Measurements from ENCODE around the gene CENPF. TPM values are rescaled to one million over a fixed set of nuclear protein-coding genes. Genes with fewer than 3 reads are reported as not detected.
"Not testable (repeated sequence)": the region's sequence is repeated elsewhere in the genome, so short reads cannot be mapped to it uniquely, and the experiment has no call there.

Gene CENPF
- total and polyA plus RNA-seq, 2 donors, result 0.95 to 46.2 TPM

DNA sequence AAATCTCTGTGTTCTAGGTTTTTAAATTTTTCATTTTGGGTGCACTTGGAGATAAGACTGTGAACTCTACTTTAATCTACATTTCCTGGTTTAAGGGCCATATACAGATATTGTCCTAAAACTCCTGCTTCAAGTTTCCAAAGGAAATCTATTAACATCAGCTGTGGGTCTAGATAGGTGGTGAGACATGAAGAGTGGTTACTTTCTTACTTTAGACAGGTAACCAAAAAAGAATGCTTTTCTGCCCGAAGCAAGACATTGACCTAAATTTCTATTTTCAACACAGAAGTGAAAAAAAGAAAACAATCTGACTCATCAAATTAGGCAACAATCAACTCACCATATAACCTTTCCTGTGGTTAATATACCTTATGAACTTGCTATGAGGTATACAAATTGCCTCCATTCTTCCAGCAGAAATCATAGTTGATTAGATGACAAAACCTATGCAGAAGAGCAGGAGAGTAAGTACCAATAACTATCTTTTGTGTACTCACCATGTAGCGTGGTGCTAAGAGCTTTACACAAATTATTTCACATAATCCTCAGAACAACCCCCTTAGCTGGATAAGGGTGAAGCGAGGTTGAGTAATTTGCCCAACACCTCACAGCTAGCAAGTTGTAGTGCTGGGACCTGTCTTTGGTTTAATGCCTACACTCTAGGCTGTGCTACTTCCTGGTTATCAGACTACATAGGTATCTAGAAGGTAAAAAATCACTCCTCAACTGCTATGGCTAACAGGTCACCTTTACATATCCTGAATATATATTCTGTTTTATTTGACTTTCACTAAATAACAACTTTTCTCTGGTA, 28.2 kb upstream of the CENPF start:
- no peaks in the 10 kb centered on the region for H3K36me3 ChIP-seq (ENCODE audit: insufficient read depth)
- H3K4me3 ChIP-seq (ENCODE audit: low read depth, low read length), result no peak overlapping the region
- no peaks in the 10 kb centered on the region for H3K4me1 ChIP-seq (ENCODE audit: insufficient read depth)
- H3K27ac ChIP-seq (ENCODE audit: low read depth), result peak overlapping the region; percentile 50
- WGBS, result 90% methylated on average over 3 of the region's 3 CpGs
- no peak for DNase-seq (ENCODE audit: extremely low spot score)

DNA sequence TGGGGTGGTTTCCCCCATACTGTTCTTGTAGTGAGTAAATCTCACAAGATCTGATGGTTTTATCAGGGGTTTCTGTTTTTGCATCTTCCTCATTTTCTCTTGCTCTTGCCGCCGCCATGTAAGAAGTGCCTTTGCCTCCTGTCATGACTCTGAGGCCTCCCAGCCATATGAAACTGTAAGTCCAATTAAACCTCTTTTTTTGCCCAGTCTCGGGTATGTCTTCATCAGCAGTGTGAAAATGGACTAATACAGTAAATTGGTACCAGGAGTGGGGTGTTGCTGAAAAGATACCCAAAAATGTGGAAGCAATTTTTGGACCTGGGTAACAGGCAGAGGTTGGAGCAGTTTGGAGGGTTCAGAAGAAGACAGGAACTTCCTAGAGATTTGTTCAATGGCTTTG, 26.9 kb upstream of the CENPF start:
- not testable (repeated sequence) for DNase-seq (ENCODE audit: extremely low spot score); H3K4me1 ChIP-seq (ENCODE audit: insufficient read depth); H3K4me3 ChIP-seq (ENCODE audit: low read depth, low read length); H3K36me3 ChIP-seq (ENCODE audit: insufficient read depth); H3K27ac ChIP-seq (ENCODE audit: low read depth)
- WGBS, result 78% methylated on average over 3 of the region's 3 CpGs

DNA sequence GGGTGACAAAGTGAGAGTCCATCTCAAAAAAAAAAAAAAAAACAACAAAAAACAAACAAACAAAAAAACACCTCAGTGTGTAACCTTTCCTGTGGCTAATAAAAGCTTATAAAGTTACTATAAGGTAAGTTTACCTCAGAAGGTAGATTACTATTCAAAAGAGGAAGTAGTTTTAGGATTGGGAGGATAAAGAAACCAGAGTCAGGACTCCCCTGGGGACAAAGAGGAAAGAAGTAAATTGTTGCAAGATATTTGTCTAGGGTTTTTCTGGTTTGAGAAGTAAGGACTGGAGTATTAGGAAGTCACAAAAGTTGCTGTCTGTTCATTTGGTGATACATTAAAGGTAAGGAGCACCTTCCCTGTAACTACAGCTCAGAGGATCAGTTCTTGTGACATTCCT, 23.8 kb upstream of the CENPF start:
- no peak for DNase-seq (ENCODE audit: extremely low spot score)
- H3K36me3 ChIP-seq (ENCODE audit: insufficient read depth), result no peaks in the 10 kb centered on the region
- no peak overlapping the region for H3K27ac ChIP-seq (ENCODE audit: low read depth)
- no peaks in the 10 kb centered on the region for H3K4me1 ChIP-seq (ENCODE audit: insufficient read depth)
- no peak overlapping the region for H3K4me3 ChIP-seq (ENCODE audit: low read depth, low read length)

GRCh38 chr1:214581785-214582184, 21.2 kb upstream of the CENPF start:
- H3K4me1 ChIP-seq (ENCODE audit: insufficient read depth), result no peaks in the 10 kb centered on the region
- no peaks in the 10 kb centered on the region for H3K36me3 ChIP-seq (ENCODE audit: insufficient read depth)
- WGBS, result 46% methylated on average over 2 of the region's 2 CpGs
- H3K27ac ChIP-seq (ENCODE audit: low read depth), result no peak overlapping the region
- H3K4me3 ChIP-seq (ENCODE audit: low read depth, low read length), result no peak overlapping the region
- no peak for DNase-seq (ENCODE audit: extremely low spot score)

- 63% methylated on average over 7 of the region's 7 CpGs for WGBS
Observed at GRCh38 chr1:214582289-214582891, 20.6 kb upstream of the CENPF start.

DNA sequence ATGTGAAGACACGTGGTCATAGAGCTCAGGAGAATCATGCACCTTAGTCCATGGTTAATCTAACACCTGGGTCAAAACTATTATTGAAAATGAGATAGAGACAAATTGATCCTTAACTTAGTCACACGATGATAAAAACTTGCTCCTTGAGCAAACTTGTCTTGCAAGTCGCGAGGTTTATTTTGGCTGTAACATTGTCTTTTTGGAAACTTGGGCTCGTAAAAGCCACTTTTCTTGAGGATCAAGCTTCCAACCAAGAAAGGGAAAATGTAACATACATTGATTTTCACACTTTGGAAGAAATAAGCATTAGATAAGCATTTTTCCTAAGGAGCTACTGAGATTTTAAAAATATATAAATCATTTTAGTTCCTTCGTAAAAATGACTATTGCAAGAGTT, 19.9 kb upstream of the CENPF start:
- DNase-seq (ENCODE audit: extremely low spot score), result no peak
- Histone ChIP-seq H3K36me3 (ENCODE audit: insufficient read depth) (no peaks in the 10 kb centered on the region), H3K4me3 (ENCODE audit: low read depth, low read length) (no peak overlapping the region), H3K4me1 (ENCODE audit: insufficient read depth) (no peaks in the 10 kb centered on the region), H3K27ac (ENCODE audit: low read depth) (no peak overlapping the region)
- WGBS, result 71% methylated on average over 6 of the region's 6 CpGs

More at GRCh38 chr1:214582289-214582891, 20.6 kb upstream of the CENPF start:
- Histone ChIP-seq H3K4me1 (ENCODE audit: insufficient read depth) (no peaks in the 10 kb centered on the region), H3K4me3 (ENCODE audit: low read depth, low read length) (no peak overlapping the region), H3K36me3 (ENCODE audit: insufficient read depth) (no peaks in the 10 kb centered on the region), H3K27ac (ENCODE audit: low read depth) (no peak overlapping the region)
- DNase-seq (ENCODE audit: extremely low spot score), result no peak

GRCh38 chr1:214583824-214584554, 19.0 kb upstream of the CENPF start:
- no peak for DNase-seq (ENCODE audit: extremely low spot score)
- WGBS, result 85% methylated on average over 7 of the region's 7 CpGs
- Histone ChIP-seq H3K27ac (ENCODE audit: low read depth) (no peak overlapping the region), H3K4me1 (ENCODE audit: insufficient read depth) (no peaks in the 10 kb centered on the region), H3K4me3 (ENCODE audit: low read depth, low read length) (no peak overlapping the region), H3K36me3 (ENCODE audit: insufficient read depth) (no peaks in the 10 kb centered on the region)

DNA sequence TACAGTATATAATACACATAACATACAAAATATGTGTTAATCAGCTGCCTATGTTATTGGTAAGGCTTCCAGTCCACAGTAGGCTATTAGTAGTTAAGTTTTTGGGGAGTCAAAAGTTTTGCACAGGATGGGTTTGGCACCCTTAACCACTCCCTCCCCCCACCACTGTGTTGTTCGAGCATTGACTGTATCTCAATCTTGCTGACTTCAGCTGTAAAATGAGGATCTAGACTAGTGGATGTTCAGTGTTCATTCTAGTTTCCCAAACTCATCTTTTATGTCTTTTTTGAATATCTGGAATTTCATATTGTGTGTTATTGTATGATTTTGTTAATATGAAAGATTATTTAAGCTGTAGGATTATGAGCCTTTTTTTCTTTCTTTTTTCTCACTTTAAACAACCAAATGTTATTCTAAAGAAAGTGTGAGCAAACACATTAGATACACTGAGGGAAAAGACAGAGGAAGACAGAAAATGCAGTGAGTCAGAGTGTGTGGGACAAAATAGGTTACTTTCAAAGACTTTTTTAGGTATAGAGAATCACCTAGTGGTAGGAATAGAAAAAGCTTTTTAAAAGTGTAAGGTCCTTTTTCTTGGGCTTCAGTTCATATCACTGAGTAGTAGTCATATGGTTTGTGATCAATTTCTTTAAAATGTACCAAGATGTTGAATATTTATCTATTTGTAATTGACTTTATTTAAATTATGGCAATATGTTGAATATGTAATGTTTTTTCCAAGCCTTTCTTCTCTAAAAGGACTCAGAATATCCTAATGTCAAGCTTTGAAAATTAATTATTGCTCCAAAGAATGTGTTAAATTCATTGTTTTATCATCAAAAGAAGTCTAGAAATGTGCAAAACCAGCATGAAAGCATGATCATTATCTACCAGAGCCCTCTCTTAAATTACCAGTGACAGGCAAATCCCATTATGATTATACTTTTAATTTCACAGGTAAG, 17.9 kb upstream of the CENPF start:
- Histone ChIP-seq H3K27ac (ENCODE audit: low read depth) (no peak overlapping the region), H3K4me1 (ENCODE audit: insufficient read depth) (no peaks in the 10 kb centered on the region), H3K36me3 (ENCODE audit: insufficient read depth) (no peaks in the 10 kb centered on the region), H3K4me3 (ENCODE audit: low read depth, low read length) (no peak overlapping the region)
- DNase-seq (ENCODE audit: extremely low spot score), result no peak
- WGBS, result 45% methylated on average over 1 of the region's 1 CpG

- Histone ChIP-seq H3K4me3 (ENCODE audit: low read depth, low read length) (no peak overlapping the region), H3K4me1 (ENCODE audit: insufficient read depth) (no peaks in the 10 kb centered on the region), H3K27ac (ENCODE audit: low read depth) (no peak overlapping the region), H3K36me3 (ENCODE audit: insufficient read depth) (no peaks in the 10 kb centered on the region)
- DNase-seq (ENCODE audit: extremely low spot score), result no peak
- WGBS, result 91% methylated on average over 3 of the region's 3 CpGs
Observed at GRCh38 chr1:214586621-214587020, 16.4 kb upstream of the CENPF start.

GRCh38 chr1:214587165-214587564, 15.8 kb upstream of the CENPF start:
- no peaks in the 10 kb centered on the region for H3K4me1 ChIP-seq (ENCODE audit: insufficient read depth)
- H3K36me3 ChIP-seq (ENCODE audit: insufficient read depth), result no peaks in the 10 kb centered on the region
- DNase-seq (ENCODE audit: extremely low spot score), result no peak
- H3K27ac ChIP-seq (ENCODE audit: low read depth), result no peak overlapping the region
- 81% methylated on average over 5 of the region's 5 CpGs for WGBS
- H3K4me3 ChIP-seq (ENCODE audit: low read depth, low read length), result no peak overlapping the region

- H3K27ac ChIP-seq (ENCODE audit: low read depth), result no peak overlapping the region
- H3K4me3 ChIP-seq (ENCODE audit: low read depth, low read length), result no peak overlapping the region
- no peaks in the 10 kb centered on the region for H3K36me3 ChIP-seq (ENCODE audit: insufficient read depth)
- 92% methylated on average over 4 of the region's 4 CpGs for WGBS
- DNase-seq (ENCODE audit: extremely low spot score), result no peak
- no peaks in the 10 kb centered on the region for H3K4me1 ChIP-seq (ENCODE audit: insufficient read depth)
Observed at GRCh38 chr1:214588963-214589597, 13.9 kb upstream of the CENPF start.

GRCh38 chr1:214590696-214591095, 12.3 kb upstream of the CENPF start:
- no peaks in the 10 kb centered on the region for H3K4me1 ChIP-seq (ENCODE audit: insufficient read depth)
- 89% methylated on average over 5 of the region's 5 CpGs for WGBS
- H3K4me3 ChIP-seq (ENCODE audit: low read depth, low read length), result no peak overlapping the region
- no peaks in the 10 kb centered on the region for H3K36me3 ChIP-seq (ENCODE audit: insufficient read depth)
- no peak overlapping the region for H3K27ac ChIP-seq (ENCODE audit: low read depth)
- no peak for DNase-seq (ENCODE audit: extremely low spot score)

DNA sequence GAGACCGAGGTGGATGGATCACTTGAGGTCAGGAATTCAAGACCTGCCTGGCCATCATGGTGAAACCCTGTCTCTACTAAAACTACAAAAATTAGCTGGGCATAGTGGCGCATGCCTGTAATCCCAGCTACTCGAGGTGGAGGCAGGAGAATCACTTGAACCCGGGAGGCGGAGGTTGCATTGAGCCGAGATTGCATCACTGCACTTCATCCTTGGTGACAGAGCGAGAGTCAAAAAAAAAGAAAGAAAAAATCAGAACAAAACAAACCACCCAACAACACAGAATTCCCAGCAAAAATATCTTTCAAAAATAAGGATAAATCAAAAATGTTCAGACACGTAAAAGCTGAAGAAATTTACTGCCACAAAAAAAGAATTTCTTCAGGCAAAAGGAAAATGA, 11.1 kb upstream of the CENPF start:
- H3K4me1 ChIP-seq (ENCODE audit: insufficient read depth); H3K27ac ChIP-seq (ENCODE audit: low read depth); H3K4me3 ChIP-seq (ENCODE audit: low read depth, low read length); DNase-seq (ENCODE audit: extremely low spot score); H3K36me3 ChIP-seq (ENCODE audit: insufficient read depth): not testable (repeated sequence)
- WGBS, result 85% methylated on average over 8 of the region's 8 CpGs
